SK-N-SH (cell line): ENCODE results near the gene HSBP1. TPM values are rescaled to one million over a fixed set of nuclear protein-coding genes. Genes with fewer than 3 reads are reported as not detected.

Source experiments
- CTCF ChIA-PET: fragments of 300-600, 350-600 bp; formaldehyde crosslinking; extraction: SDS; loops from one replicate; lab custom pipeline; 2021; lab: Yijun Ruan, JAX
- POLR2A ChIA-PET: fragments of 350-600 bp; sonication (Branson Sonifier 250); formaldehyde crosslinking; extraction: SDS; loops from one replicate; lab custom pipeline; 2020; ENCODE audit warnings: antibody characterized with exemption, inconsistent platforms; lab: Yijun Ruan, JAX
- DNase-seq: peaks from one replicate; pipeline ENCODE4 v3.0.0; 2012
- H2AFZ ChIP-seq: fragments of 200-600 bp; sonication (generic); 2 replicates; pipeline ENCODE4 v1.8.1; 2016; ENCODE audit warnings: antibody characterized with exemption, mild to moderate bottlenecking, low read depth
- H3F3A ChIP-seq: fragments of 200-600 bp; sonication (generic); replicated peaks from 2 replicates; pipeline ENCODE3; 2016; ENCODE audit warnings: antibody characterized with exemption, mild to moderate bottlenecking; ENCODE audit not compliant: insufficient read depth
- H3K27ac ChIP-seq, 2 experiments: fragments of 200-500 bp in 1 of 2; fragments of 200-600 bp in 1 of 2; sonication (Bioruptor generic) in 1 of 2; sonication (generic), shearing (Covaris generic) in 1 of 2; 2 replicates each; pipeline versions ENCODE4 v1.5.1 to v1.6.1; 2014 to 2016; ENCODE audit warnings: low read depth in 2 of 2, inconsistent platforms in 1 of 2, low read length in 1 of 2, mild to moderate bottlenecking in 1 of 2, mixed read lengths in 1 of 2
- H3K27me3 ChIP-seq: fragments of 200-600 bp; sonication (generic), shearing (Covaris generic); 2 replicates; pipeline ENCODE4 v1.6.1; 2016; ENCODE audit warnings: mixed run types; ENCODE audit not compliant: insufficient read depth
- H3K36me3 ChIP-seq, 2 experiments: fragments of 200-500 bp in 1 of 2; fragments of 200-600 bp in 1 of 2; sonication (Bioruptor generic) in 1 of 2; sonication (generic) in 1 of 2; replicated peaks in 1 of 2; 2 replicates each; pipeline versions ENCODE3 to v1.5.1; 2014 to 2016; ENCODE audit warnings: low read length in 1 of 2, mild to moderate bottlenecking in 1 of 2; ENCODE audit not compliant: insufficient read depth in 2 of 2, control insufficient read depth in 1 of 2
- H3K4me1 ChIP-seq, 2 experiments: fragments of 200-500 bp in 1 of 2; fragments of 200-600 bp in 1 of 2; sonication (Bioruptor generic) in 1 of 2; sonication (generic), shearing (Covaris generic) in 1 of 2; 2 replicates each; pipeline versions ENCODE4 v1.5.1 to v1.6.1; 2014 to 2016; ENCODE audit warnings: low read depth in 1 of 2, low read length in 1 of 2, mixed run types in 1 of 2; ENCODE audit not compliant: insufficient read depth in 2 of 2, control insufficient read depth in 1 of 2
- H3K4me2 ChIP-seq: fragments of 200-600 bp; sonication (generic), shearing (Covaris generic); 2 replicates; pipeline ENCODE4 v1.6.1; 2017; ENCODE audit warnings: mixed run types
- H3K4me3 ChIP-seq, 2 experiments: fragments of 200-500 bp in 1 of 2; fragments of 200-600 bp in 1 of 2; sonication (Bioruptor generic) in 1 of 2; sonication (generic), shearing (Covaris generic) in 1 of 2; 2 replicates each; pipeline versions ENCODE4 v1.5.1 to v1.8.1; 2014 to 2016; ENCODE audit warnings: low read depth in 2 of 2, inconsistent platforms in 1 of 2, low read length in 1 of 2, mild to moderate bottlenecking in 1 of 2, mixed read lengths in 1 of 2, moderate library complexity in 1 of 2
- H3K79me2 ChIP-seq: fragments of 200-600 bp; sonication (generic); 2 replicates; pipeline ENCODE4 v1.8.1; 2017; ENCODE audit warnings: mild to moderate bottlenecking; ENCODE audit not compliant: insufficient read depth
- H3K9ac ChIP-seq: fragments of 200-600 bp; sonication (generic); 2 replicates; pipeline ENCODE4 v1.6.1; 2017; ENCODE audit warnings: mixed run types
- H3K9me2 ChIP-seq: fragments of 200-600 bp; sonication (generic); 2 replicates; pipeline ENCODE4 v1.6.1; 2017; ENCODE audit warnings: mixed run types
- H3K9me3 ChIP-seq: fragments of 200-600 bp; sonication (generic); 2 replicates; pipeline ENCODE4 v1.6.1; 2017; ENCODE audit warnings: mixed run types, mild to moderate bottlenecking, moderate library complexity
- H4K20me1 ChIP-seq: fragments of 200-600 bp; sonication (generic); 2 replicates; pipeline ENCODE4 v1.6.1; 2017; ENCODE audit warnings: mild to moderate bottlenecking, mixed run types; ENCODE audit not compliant: insufficient read depth
- CHD2 ChIP-seq: fragments of 150-350 bp; IDR thresholded peaks from 2 replicates; pipeline ENCODE4 v1.6.1; 2018; ENCODE audit warnings: low read length; ENCODE audit not compliant: partially characterized antibody
- ELF1 ChIP-seq: IDR thresholded peaks from 2 replicates; pipeline ENCODE4 v1.4.0; 2012
- EZH2phosphoT487 ChIP-seq: fragments of 200-600 bp; sonication (generic); IDR thresholded peaks from 2 replicates; pipeline ENCODE4 v1.6.1; 2017; ENCODE audit warnings: low read depth, mixed run types, mild to moderate bottlenecking, antibody characterized with exemption, moderate library complexity, borderline replicate concordance
- GATA2 ChIP-seq: sonication (generic); formaldehyde crosslinking; IDR thresholded peaks from 2 replicates; pipeline ENCODE4 v1.5.0; 2020; ENCODE audit warnings: mild to moderate bottlenecking, missing genetic modification reagents
- IRF3 ChIP-seq: fragments of 150-350 bp; IDR thresholded peaks from 2 replicates; pipeline ENCODE4 v1.6.1; 2016; ENCODE audit warnings: mild to moderate bottlenecking, low read depth, low read length
- JUND ChIP-seq: IDR thresholded peaks from 2 replicates; pipeline ENCODE4 v1.4.0; 2012
- MEF2A ChIP-seq: IDR thresholded peaks from 2 replicates; pipeline ENCODE4 v1.4.0; 2012; ENCODE audit warnings: low read depth, borderline replicate concordance
- MXI1 ChIP-seq: IDR thresholded peaks from 2 replicates; pipeline ENCODE4 v1.6.1; 2012; ENCODE audit warnings: mild to moderate bottlenecking, low read depth, low read length, improper control_type of control experiment
- NFIC ChIP-seq: IDR thresholded peaks from 2 replicates; pipeline ENCODE4 v1.4.0; 2012; ENCODE audit warnings: borderline replicate concordance
- RAD21 ChIP-seq: IDR thresholded peaks from 2 replicates; pipeline ENCODE4 v1.6.1; 2012; ENCODE audit warnings: mild to moderate bottlenecking, low read length
- SIN3A ChIP-seq: IDR thresholded peaks from 2 replicates; pipeline ENCODE4 v1.6.1; 2012; ENCODE audit warnings: low read depth, mild to moderate bottlenecking, low read length, moderate library complexity, borderline replicate concordance
- SMC3 ChIP-seq: IDR thresholded peaks from 2 replicates; pipeline ENCODE4 v1.6.1; 2012; ENCODE audit warnings: low read depth, low read length, improper control_type of control experiment
- WGBS: methylation state at CpG from one replicate; pipeline ENCODE4 v1.1.6; 2017; ENCODE audit warnings: low lambda C conversion rate; 5-methylcytosine and 5-hydroxymethylcytosine counted together
- polyA plus RNA-seq, 3 experiments: library from polyadenylated mRNA; depleted of rRNA; stranded (reverse); fragments of >200 nt; gene quantifications; 2 replicates each; pipeline ENCODE4 v1.2.3, GENCODE V29; 2012
- TF ChIP-seq, protein P1 (sequence below): IDR thresholded peaks from 2 replicates; pipeline ENCODE4 v1.4.0; 2012; ENCODE audit warnings: low read depth, borderline replicate concordance
- TF ChIP-seq, protein P2 (sequence below): IDR thresholded peaks from 2 replicates; pipeline ENCODE4 v1.6.1; 2012; ENCODE audit warnings: mild to moderate bottlenecking, low read depth, low read length, moderate library complexity
- TF ChIP-seq, protein P3 (sequence below): IDR thresholded peaks from 2 replicates; pipeline ENCODE4 v1.4.0; 2012; ENCODE audit warnings: low read depth, borderline replicate concordance
- TF ChIP-seq, protein P4 (sequence below): IDR thresholded peaks from 2 replicates; pipeline ENCODE4; 2012

HSBP1 gene
- polyA plus RNA-seq, 1 of the 3 experiments (the other 2 are of a cell fraction) = 177 TPM

- WGBS = 58% methylated on average over 9 of the region's 9 CpGs
- Histone ChIP-seq H3K27me3 (no peaks in the 10 kb centered on the region), H3K9me3 (no peaks in the 10 kb centered on the region), H3K4me3 (no peak overlapping the region), H3K4me1 (no peaks in the 10 kb centered on the region), H3K4me2 (no peak overlapping the region), H3K27ac (no peak overlapping the region), H3K79me2 (no peaks in the 10 kb centered on the region), H3F3A (no peaks in the 10 kb centered on the region), H3K9ac (no peak overlapping the region), H4K20me1 (no peaks in the 10 kb centered on the region), H2AFZ (no peak overlapping the region), H3K36me3 (no peaks in the 10 kb centered on the region), H3K9me2 (no peaks in the 10 kb centered on the region)
- ChIA-PET CTCF (no interaction called here), POLR2A (no interaction called here)
- no peak for DNase-seq
- TF ChIP-seq, protein P1, sequence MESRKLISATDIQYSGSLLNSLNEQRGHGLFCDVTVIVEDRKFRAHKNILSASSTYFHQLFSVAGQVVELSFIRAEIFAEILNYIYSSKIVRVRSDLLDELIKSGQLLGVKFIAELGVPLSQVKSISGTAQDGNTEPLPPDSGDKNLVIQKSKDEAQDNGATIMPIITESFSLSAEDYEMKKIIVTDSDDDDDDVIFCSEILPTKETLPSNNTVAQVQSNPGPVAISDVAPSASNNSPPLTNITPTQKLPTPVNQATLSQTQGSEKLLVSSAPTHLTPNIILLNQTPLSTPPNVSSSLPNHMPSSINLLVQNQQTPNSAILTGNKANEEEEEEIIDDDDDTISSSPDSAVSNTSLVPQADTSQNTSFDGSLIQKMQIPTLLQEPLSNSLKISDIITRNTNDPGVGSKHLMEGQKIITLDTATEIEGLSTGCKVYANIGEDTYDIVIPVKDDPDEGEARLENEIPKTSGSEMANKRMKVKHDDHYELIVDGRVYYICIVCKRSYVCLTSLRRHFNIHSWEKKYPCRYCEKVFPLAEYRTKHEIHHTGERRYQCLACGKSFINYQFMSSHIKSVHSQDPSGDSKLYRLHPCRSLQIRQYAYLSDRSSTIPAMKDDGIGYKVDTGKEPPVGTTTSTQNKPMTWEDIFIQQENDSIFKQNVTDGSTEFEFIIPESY = no peak
- TF ChIP-seq IRF3 (no peak), RAD21 (no peak), ELF1 (no peak), SMC3 (no peak), JUND (no peak), NFIC (no peak), EZH2phosphoT487 (no peak), MXI1 (no peak), GATA2 (CRISPR knock-in tag) (no peak), CHD2 (no peak), SIN3A (no peak), MEF2A (no peak)
- TF ChIP-seq, protein P2, sequence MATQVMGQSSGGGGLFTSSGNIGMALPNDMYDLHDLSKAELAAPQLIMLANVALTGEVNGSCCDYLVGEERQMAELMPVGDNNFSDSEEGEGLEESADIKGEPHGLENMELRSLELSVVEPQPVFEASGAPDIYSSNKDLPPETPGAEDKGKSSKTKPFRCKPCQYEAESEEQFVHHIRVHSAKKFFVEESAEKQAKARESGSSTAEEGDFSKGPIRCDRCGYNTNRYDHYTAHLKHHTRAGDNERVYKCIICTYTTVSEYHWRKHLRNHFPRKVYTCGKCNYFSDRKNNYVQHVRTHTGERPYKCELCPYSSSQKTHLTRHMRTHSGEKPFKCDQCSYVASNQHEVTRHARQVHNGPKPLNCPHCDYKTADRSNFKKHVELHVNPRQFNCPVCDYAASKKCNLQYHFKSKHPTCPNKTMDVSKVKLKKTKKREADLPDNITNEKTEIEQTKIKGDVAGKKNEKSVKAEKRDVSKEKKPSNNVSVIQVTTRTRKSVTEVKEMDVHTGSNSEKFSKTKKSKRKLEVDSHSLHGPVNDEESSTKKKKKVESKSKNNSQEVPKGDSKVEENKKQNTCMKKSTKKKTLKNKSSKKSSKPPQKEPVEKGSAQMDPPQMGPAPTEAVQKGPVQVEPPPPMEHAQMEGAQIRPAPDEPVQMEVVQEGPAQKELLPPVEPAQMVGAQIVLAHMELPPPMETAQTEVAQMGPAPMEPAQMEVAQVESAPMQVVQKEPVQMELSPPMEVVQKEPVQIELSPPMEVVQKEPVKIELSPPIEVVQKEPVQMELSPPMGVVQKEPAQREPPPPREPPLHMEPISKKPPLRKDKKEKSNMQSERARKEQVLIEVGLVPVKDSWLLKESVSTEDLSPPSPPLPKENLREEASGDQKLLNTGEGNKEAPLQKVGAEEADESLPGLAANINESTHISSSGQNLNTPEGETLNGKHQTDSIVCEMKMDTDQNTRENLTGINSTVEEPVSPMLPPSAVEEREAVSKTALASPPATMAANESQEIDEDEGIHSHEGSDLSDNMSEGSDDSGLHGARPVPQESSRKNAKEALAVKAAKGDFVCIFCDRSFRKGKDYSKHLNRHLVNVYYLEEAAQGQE = no peak
- TF ChIP-seq, protein P3, sequence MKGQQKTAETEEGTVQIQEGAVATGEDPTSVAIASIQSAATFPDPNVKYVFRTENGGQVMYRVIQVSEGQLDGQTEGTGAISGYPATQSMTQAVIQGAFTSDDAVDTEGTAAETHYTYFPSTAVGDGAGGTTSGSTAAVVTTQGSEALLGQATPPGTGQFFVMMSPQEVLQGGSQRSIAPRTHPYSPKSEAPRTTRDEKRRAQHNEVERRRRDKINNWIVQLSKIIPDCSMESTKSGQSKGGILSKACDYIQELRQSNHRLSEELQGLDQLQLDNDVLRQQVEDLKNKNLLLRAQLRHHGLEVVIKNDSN = no peak
- TF ChIP-seq, protein P4, sequence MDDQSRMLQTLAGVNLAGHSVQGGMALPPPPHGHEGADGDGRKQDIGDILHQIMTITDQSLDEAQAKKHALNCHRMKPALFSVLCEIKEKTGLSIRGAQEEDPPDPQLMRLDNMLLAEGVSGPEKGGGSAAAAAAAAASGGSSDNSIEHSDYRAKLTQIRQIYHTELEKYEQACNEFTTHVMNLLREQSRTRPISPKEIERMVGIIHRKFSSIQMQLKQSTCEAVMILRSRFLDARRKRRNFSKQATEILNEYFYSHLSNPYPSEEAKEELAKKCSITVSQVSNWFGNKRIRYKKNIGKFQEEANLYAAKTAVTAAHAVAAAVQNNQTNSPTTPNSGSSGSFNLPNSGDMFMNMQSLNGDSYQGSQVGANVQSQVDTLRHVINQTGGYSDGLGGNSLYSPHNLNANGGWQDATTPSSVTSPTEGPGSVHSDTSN = no peak
These were observed 10.8 kb upstream of the HSBP1 start for GRCh38 chr16:83797013-83797412.
